HEK293 (cell line): ENCODE results near the gene PIEZO1.

ENCODE experiments used
- CTCF ChIA-PET: fragments of 350-600 bp; formaldehyde crosslinking; extraction: SDS; loops from one replicate; lab custom pipeline; 2021; ENCODE audit warnings: antibody characterized with exemption; lab: Yijun Ruan, JAX
- POLR2A ChIA-PET: fragments of 300-600 bp; formaldehyde crosslinking; extraction: SDS; loops from one replicate; lab custom pipeline; 2020; ENCODE audit warnings: antibody characterized with exemption, inconsistent platforms; lab: Yijun Ruan, JAX
- H3K27ac ChIP-seq: fragments of 200-500 bp; sonication (Bioruptor generic); 2 replicates; pipeline ENCODE4 v1.5.1; 2014; ENCODE audit warnings: low read depth, low read length, control low read depth, inconsistent platforms; ENCODE audit errors: extremely low read depth
- H3K36me3 ChIP-seq, 2 experiments: fragments of 200-500 bp in 1 of 2; sonication (Bioruptor generic) in 1 of 2; 1 replicate in 1 of 2; 2 replicates in 1 of 2; pipeline ENCODE4 v1.5.1; 2014 to 2017; ENCODE audit warnings: inconsistent platforms in 2 of 2, low read length in 2 of 2; ENCODE audit not compliant: control insufficient read depth in 2 of 2, insufficient read depth in 1 of 2
- H3K4me1 ChIP-seq: fragments of 200-500 bp; sonication (Bioruptor generic); 2 replicates; pipeline ENCODE4 v1.5.1; 2014; ENCODE audit warnings: mild to moderate bottlenecking, low read length, inconsistent platforms; ENCODE audit not compliant: control insufficient read depth, insufficient read depth
- H3K4me3 ChIP-seq: 2 replicates; pipeline ENCODE4 v1.5.1; 2011; ENCODE audit warnings: low read depth, mild to moderate bottlenecking, control low read depth, low read length, moderate library complexity
- H3K9me3 ChIP-seq: fragments of 200-500 bp; sonication (Bioruptor generic); 2 replicates; pipeline ENCODE4 v1.5.1; 2014; ENCODE audit warnings: low read depth, low read length, inconsistent platforms; ENCODE audit not compliant: control insufficient read depth, insufficient read depth
- CTCF ChIP-seq: fragments of 450-650 bp; formaldehyde crosslinking; IDR thresholded peaks from 2 replicates; pipeline ENCODE4 v1.5.1; 2016; ENCODE audit warnings: missing biosample characterization, missing genetic modification characterization
- GFI1B ChIP-seq: fragments of 450-650 bp; formaldehyde crosslinking; IDR thresholded peaks from 2 replicates; pipeline ENCODE4 v1.5.1; 2016; ENCODE audit warnings: missing biosample characterization, missing genetic modification characterization
- HOXA7 ChIP-seq: sonication (generic); formaldehyde crosslinking; IDR thresholded peaks from 2 replicates; pipeline ENCODE4 v1.8.1; 2022; ENCODE audit warnings: missing genetic modification reagents, borderline replicate concordance
- MEIS1 ChIP-seq: sonication (generic); formaldehyde crosslinking; IDR thresholded peaks from 2 replicates; pipeline ENCODE4 v1.8.1; 2022; ENCODE audit warnings: missing genetic modification reagents, mild to moderate bottlenecking, borderline replicate concordance
- SP2 ChIP-seq: fragments of 450-650 bp; formaldehyde crosslinking; IDR thresholded peaks from 2 replicates; pipeline ENCODE4 v1.5.1; 2016; ENCODE audit warnings: missing biosample characterization, missing genetic modification characterization
- SP3 ChIP-seq: fragments of 450-650 bp; formaldehyde crosslinking; IDR thresholded peaks from 2 replicates; pipeline ENCODE4 v1.5.1; 2016; ENCODE audit warnings: missing biosample characterization, missing genetic modification characterization
- ZBTB11 ChIP-seq: fragments of 450-650 bp; formaldehyde crosslinking; conservative IDR thresholded peaks from 2 replicates; pipeline ENCODE4 v1.5.1; 2016; ENCODE audit warnings: low read depth, missing biosample characterization, missing genetic modification characterization
- ZBTB17 ChIP-seq: fragments of 450-650 bp; formaldehyde crosslinking; IDR thresholded peaks from 2 replicates; pipeline ENCODE4 v1.5.1; 2016; ENCODE audit warnings: missing biosample characterization, missing genetic modification characterization
- ZBTB8A ChIP-seq: fragments of 450-650 bp; formaldehyde crosslinking; IDR thresholded peaks from 2 replicates; pipeline ENCODE4 v1.5.1; 2016; ENCODE audit warnings: missing biosample characterization, missing genetic modification characterization
- ZEB2 ChIP-seq: fragments of 450-650 bp; formaldehyde crosslinking; IDR thresholded peaks from 2 replicates; pipeline ENCODE4 v1.5.1; 2016; ENCODE audit warnings: missing biosample characterization, missing genetic modification characterization
- ZFP41 ChIP-seq: fragments of 450-650 bp; formaldehyde crosslinking; IDR thresholded peaks from 2 replicates; pipeline ENCODE4 v1.5.1; 2016; ENCODE audit warnings: missing biosample characterization, missing genetic modification characterization, borderline replicate concordance
- ZFP69B ChIP-seq: fragments of 450-650 bp; formaldehyde crosslinking; IDR thresholded peaks from 2 replicates; pipeline ENCODE4 v1.5.1; 2016; ENCODE audit warnings: missing biosample characterization, missing genetic modification characterization
- ZIC2 ChIP-seq: fragments of 450-650 bp; formaldehyde crosslinking; IDR thresholded peaks from 2 replicates; pipeline ENCODE4 v1.5.1; 2016; ENCODE audit warnings: missing biosample characterization, missing genetic modification characterization
- ZNF112 ChIP-seq: fragments of 450-650 bp; formaldehyde crosslinking; IDR thresholded peaks from 2 replicates; pipeline ENCODE4 v1.5.0; 2017; ENCODE audit warnings: missing biosample characterization, missing genetic modification characterization
- ZNF114 ChIP-seq: fragments of 450-650 bp; formaldehyde crosslinking; IDR thresholded peaks from 2 replicates; pipeline ENCODE4 v1.5.0; 2017; ENCODE audit warnings: missing biosample characterization, missing genetic modification characterization
- ZNF2 ChIP-seq: fragments of 450-650 bp; formaldehyde crosslinking; IDR thresholded peaks from 2 replicates; pipeline ENCODE4 v1.5.1; 2016; ENCODE audit warnings: missing biosample characterization, missing genetic modification characterization
- ZNF221 ChIP-seq: fragments of 450-650 bp; formaldehyde crosslinking; IDR thresholded peaks from 2 replicates; pipeline ENCODE4 v1.5.1; 2017; ENCODE audit warnings: missing biosample characterization, missing genetic modification characterization, borderline replicate concordance
- ZNF26 ChIP-seq: fragments of 450-650 bp; formaldehyde crosslinking; IDR thresholded peaks from 2 replicates; pipeline ENCODE4 v1.5.1; 2016; ENCODE audit warnings: missing biosample characterization, missing genetic modification characterization
- ZNF266 ChIP-seq: fragments of 450-650 bp; formaldehyde crosslinking; IDR thresholded peaks from 2 replicates; pipeline ENCODE4 v1.5.1; 2016; ENCODE audit warnings: missing biosample characterization, missing genetic modification characterization, low read depth
- ZNF394 ChIP-seq: fragments of 450-650 bp; formaldehyde crosslinking; IDR thresholded peaks from 2 replicates; pipeline ENCODE4 v1.5.1; 2016; ENCODE audit warnings: missing biosample characterization, missing genetic modification characterization, mild to moderate bottlenecking, moderate library complexity, borderline replicate concordance
- ZNF404 ChIP-seq: fragments of 450-650 bp; formaldehyde crosslinking; IDR thresholded peaks from 2 replicates; pipeline ENCODE4 v1.5.1; 2017; ENCODE audit warnings: missing biosample characterization, missing genetic modification characterization
- ZNF501 ChIP-seq: fragments of 450-650 bp; formaldehyde crosslinking; IDR thresholded peaks from 2 replicates; pipeline ENCODE4 v1.5.1; 2016; ENCODE audit warnings: missing biosample characterization, missing genetic modification characterization
- ZNF600 ChIP-seq: fragments of 450-650 bp; formaldehyde crosslinking; IDR thresholded peaks from 2 replicates; pipeline ENCODE4 v1.5.1; 2016; ENCODE audit warnings: missing biosample characterization, missing genetic modification characterization
- ZNF624 ChIP-seq: fragments of 450-650 bp; formaldehyde crosslinking; IDR thresholded peaks from 2 replicates; pipeline ENCODE4 v1.5.1; 2017; ENCODE audit warnings: missing biosample characterization, missing genetic modification characterization

PIEZO1 gene

GRCh38 chr16:88785106-88785924 lies at the start of gene PIEZO1 (continued):
- no peak for TF ChIP-seq ZNF26 (tag by site-specific recombination)
- no peak for TF ChIP-seq ZNF600
- TF ChIP-seq ZNF624 (tag by site-specific recombination): no peak
- TF ChIP-seq GFI1B (tag by site-specific recombination): no peak
- TF ChIP-seq CTCF: peak; percentile 94

- Histone ChIP-seq H3K4me3 (no peak overlapping the region), H3K36me3 (peaks cover 0 to 12% of the 10 kb centered on the region in 2 experiments; a peak in 1 of 3 replicates), H3K4me1 (no peaks in the 10 kb centered on the region), H3K27ac (no peak overlapping the region), H3K9me3 (no peaks in the 10 kb centered on the region)
- TF ChIP-seq ZIC2 (tag by site-specific recombination) (no peak), HOXA7 (CRISPR knock-in tag) (no peak), ZNF112 (tag by site-specific recombination) (no peak), ZBTB11 (tag by site-specific recombination) (no peak), ZBTB8A (tag by site-specific recombination) (no peak), MEIS1 (CRISPR knock-in tag) (no peak), ZNF501 (tag by site-specific recombination) (no peak), ZEB2 (tag by site-specific recombination) (no peak), ZNF394 (tag by site-specific recombination) (no peak), ZNF221 (tag by site-specific recombination) (no peak), ZNF114 (no peak), SP2 (no peak), SP3 (tag by site-specific recombination) (no peak), ZNF266 (no peak), ZNF2 (tag by site-specific recombination) (no peak), ZFP69B (tag by site-specific recombination) (no peak), ZNF404 (no peak), ZBTB17 (tag by site-specific recombination) (no peak), ZFP41 (no peak)
- CTCF ChIA-PET: no interaction called here
- POLR2A ChIA-PET: no interaction called here
Observed at GRCh38 chr16:88834670-88835069, 49.6 kb upstream of the PIEZO1 start.
